CD4-positive, alpha-beta T cell (primary cell): Measurements from ENCODE around the gene ALOX5AP. TPM values are rescaled to one million over a fixed set of nuclear protein-coding genes. Genes with fewer than 3 reads are reported as not detected.

Experiments used
- ATAC-seq: fragments of 200-7000 bp; cut with Tn5 transposase; one replicate; pipeline ENCODE4 v1.10.0; 2022; ENCODE audit warnings: mild to moderate bottlenecking; ENCODE audit not compliant: poor library complexity
- CTCF ChIA-PET: fragments of 350-600 bp; sonication (Branson Sonifier 250); formaldehyde crosslinking; loops from one replicate; lab custom pipeline; 2021; ENCODE audit warnings: antibody characterized with exemption, inconsistent platforms; lab: Charles Lee
- POLR2A ChIA-PET: fragments of 350-600 bp; sonication (Branson Sonifier 250); formaldehyde crosslinking; loops from one replicate; lab custom pipeline; 2021; ENCODE audit warnings: antibody characterized with exemption, inconsistent platforms; lab: Charles Lee
- DNase-seq, 14 experiments: peaks; one replicate each; pipeline ENCODE4 v3.0.0-alpha.2; 2013 to 2020; ENCODE audit warnings: mixed read lengths in 2 of 14
- H3K27ac ChIP-seq, 2 donors: one replicate each; pipeline versions ENCODE4 v1.5.1 to v1.7.0; 2013; ENCODE audit warnings: low read length in 2 of 2, low read depth in 1 of 2, mild to moderate bottlenecking in 1 of 2
- H3K27me3 ChIP-seq, 2 experiments: 1 replicate in 1 of 2; 2 replicates in 1 of 2; pipeline versions ENCODE4 v1.6.1 to v1.7.0; 2013; ENCODE audit warnings: low read length in 2 of 2, control low read depth in 1 of 2, mild to moderate bottlenecking in 1 of 2, moderate library complexity in 1 of 2; ENCODE audit not compliant: insufficient read depth in 2 of 2, control insufficient read depth in 1 of 2
- H3K36me3 ChIP-seq: one replicate; pipeline ENCODE4 v1.6.1; 2013; ENCODE audit warnings: low read length, control low read depth; ENCODE audit not compliant: insufficient read depth
- H3K4me1 ChIP-seq: one replicate; pipeline ENCODE4 v1.6.1; 2013; ENCODE audit warnings: low read length, control low read depth; ENCODE audit not compliant: insufficient read depth
- H3K4me3 ChIP-seq: one replicate; pipeline ENCODE4 v1.5.1; 2013; ENCODE audit warnings: mild to moderate bottlenecking, low read length, moderate library complexity
- H3K9me3 ChIP-seq, 2 experiments: 1 replicate in 1 of 2; 2 replicates in 1 of 2; pipeline versions ENCODE4 v1.6.1 to v1.7.0; 2013; ENCODE audit warnings: low read length in 2 of 2, mild to moderate bottlenecking in 2 of 2, control low read depth in 1 of 2, moderate library complexity in 1 of 2; ENCODE audit not compliant: control insufficient read depth in 1 of 2, insufficient read depth in 1 of 2
- H3K27ac Mint-ChIP-seq: one replicate; pipeline ENCODE4 v1.8.0; 2020; ENCODE audit warnings: mixed read lengths
- H3K27me3 Mint-ChIP-seq: one replicate; pipeline ENCODE4 v1.8.0; 2021; ENCODE audit warnings: mixed read lengths
- H3K36me3 Mint-ChIP-seq: one replicate; pipeline ENCODE4 v1.8.0; 2021; ENCODE audit warnings: low read depth, mixed read lengths
- H3K4me1 Mint-ChIP-seq: one replicate; pipeline ENCODE4 v1.8.0; 2021; ENCODE audit warnings: low read depth, mixed read lengths
- H3K4me3 Mint-ChIP-seq: one replicate; pipeline ENCODE4 v1.8.0; 2020; ENCODE audit warnings: mild to moderate bottlenecking, mixed read lengths
- H3K9me3 Mint-ChIP-seq: one replicate; pipeline ENCODE4 v1.8.0; 2020; ENCODE audit warnings: mixed read lengths
- CTCF ChIP-seq: fragments of 200-600 bp; IDR thresholded peaks from one replicate; pipeline ENCODE4 v1.8.0; 2022; ENCODE audit warnings: antibody characterized with exemption, mild to moderate bottlenecking
- intact Hi-C, 2 experiments: fragments of 100-400 bp; cut with DNase I in 1 of 2; cut with micrococcal nuclease in 1 of 2; formaldehyde crosslinking; loops; one replicate each; pipeline versions ENCODE4 v1.15.1 to v1.9.0; 2023 to 2025; cut with DNase I, micrococcal nuclease
- total RNA-seq, 174 experiments: library from RNA in 2 of 174; stranded (reverse) in 2 of 174; gene quantifications; one replicate each; pipeline ENCODE4 v1.2.3 and lab custom pipeline; 2021 to 2026

ALOX5AP gene
- total RNA-seq, 2 experiments from 2014 or later = 16.5 to 19.0 TPM

GRCh38 chr13:30805603-30806011 lies 70.3 kb downstream of the ALOX5AP start:
- H3K36me3 Mint-ChIP-seq = no peaks in the 10 kb centered on the region
- ChIA-PET CTCF (no interaction called here), POLR2A (no interaction called here)
- H3K27me3 Mint-ChIP-seq = no peaks in the 10 kb centered on the region
- no peak overlapping the region for H3K27ac ChIP-seq
- H3K27ac Mint-ChIP-seq = no peak overlapping the region
- no peaks in the 10 kb centered on the region for H3K9me3 ChIP-seq
- intact Hi-C loops = loop anchor here in 1 of 2 experiments (10.0 kb wide), 1 partner anchor 1031 kb away; no protein-coding TSS in a partner anchor
- no peaks in the 10 kb centered on the region for H3K27me3 ChIP-seq
- TF ChIP-seq CTCF = no peak
- H3K4me1 ChIP-seq = peaks cover 8% of the 10 kb centered on the region
- H3K36me3 ChIP-seq = no peaks in the 10 kb centered on the region
- no peak overlapping the region for H3K4me3 Mint-ChIP-seq
- H3K4me3 ChIP-seq = no peak overlapping the region
- DNase-seq = no peak
- H3K4me1 Mint-ChIP-seq = peaks cover 7% of the 10 kb centered on the region
- ATAC-seq = no peak
- H3K9me3 Mint-ChIP-seq = no peaks in the 10 kb centered on the region

- H3K36me3 ChIP-seq = no peaks in the 10 kb centered on the region
- no peaks in the 10 kb centered on the region for H3K9me3 Mint-ChIP-seq
- intact Hi-C loops = loop anchor here in 1 of 2 experiments (10.0 kb wide), 1 partner anchor 1032 kb away; no protein-coding TSS in a partner anchor
- H3K27ac ChIP-seq = no peak overlapping the region
- no peaks in the 10 kb centered on the region for H3K27me3 Mint-ChIP-seq
- H3K4me3 Mint-ChIP-seq = no peak overlapping the region
- H3K36me3 Mint-ChIP-seq = no peaks in the 10 kb centered on the region
- H3K4me3 ChIP-seq = no peak overlapping the region
- H3K4me1 Mint-ChIP-seq = peaks cover 7% of the 10 kb centered on the region
- H3K27ac Mint-ChIP-seq = no peak overlapping the region
- CTCF ChIA-PET = interaction anchor here (1.0 kb wide), 1 partner anchor 15 kb away, joined by 3 read pairs; no protein-coding TSS in a partner anchor
- no peaks in the 10 kb centered on the region for H3K9me3 ChIP-seq
- TF ChIP-seq CTCF = no peak
- POLR2A ChIA-PET = no interaction called here
- no peaks in the 10 kb centered on the region for H3K27me3 ChIP-seq
- peaks cover 8% of the 10 kb centered on the region for H3K4me1 ChIP-seq
- DNase-seq = peak in 2 of 14 experiments; percentile 20 to 29
- ATAC-seq = no peak
These were observed 71.4 kb downstream of the ALOX5AP start for GRCh38 chr13:30806784-30807183.

- H3K9me3 Mint-ChIP-seq = no peaks in the 10 kb centered on the region
- ChIA-PET CTCF (interaction anchor here (1.0 kb wide), 1 partner anchor 16 kb away, joined by 3 read pairs; no protein-coding TSS in a partner anchor), POLR2A (no interaction called here)
- H3K4me1 Mint-ChIP-seq = peaks cover 7% of the 10 kb centered on the region
- intact Hi-C loops = loop anchor here in 1 of 2 experiments (10.0 kb wide), 1 partner anchor 1033 kb away; no protein-coding TSS in a partner anchor
- no peaks in the 10 kb centered on the region for H3K36me3 Mint-ChIP-seq
- no peak overlapping the region for H3K27ac ChIP-seq
- no peak for TF ChIP-seq CTCF
- H3K4me3 ChIP-seq = no peak overlapping the region
- no peaks in the 10 kb centered on the region for H3K27me3 ChIP-seq
- peaks cover 8% of the 10 kb centered on the region for H3K4me1 ChIP-seq
- no peaks in the 10 kb centered on the region for H3K36me3 ChIP-seq
- DNase-seq = no peak
- no peak overlapping the region for H3K27ac Mint-ChIP-seq
- no peaks in the 10 kb centered on the region for H3K27me3 Mint-ChIP-seq
- no peak overlapping the region for H3K4me3 Mint-ChIP-seq
- H3K9me3 ChIP-seq = no peaks in the 10 kb centered on the region
- no peak for ATAC-seq
These were observed 72.0 kb downstream of the ALOX5AP start for GRCh38 chr13:30807392-30807791.
